ENCODE data around the gene C2orf72.
"Not testable (repeated sequence)": the region's sequence is repeated elsewhere in the genome, so short reads cannot be mapped to it uniquely, and the experiment has no call there.

C2orf72 gene

GRCh38 chr2:231037202-231037730, at the start of gene C2orf72:
C2orf72 (plus strand) TSS chr2:231037523; CDS start chr2:231037566, 43 bp downstream.
- DNase-seq (ENCODE audit: low read depth): no peak

DNA sequence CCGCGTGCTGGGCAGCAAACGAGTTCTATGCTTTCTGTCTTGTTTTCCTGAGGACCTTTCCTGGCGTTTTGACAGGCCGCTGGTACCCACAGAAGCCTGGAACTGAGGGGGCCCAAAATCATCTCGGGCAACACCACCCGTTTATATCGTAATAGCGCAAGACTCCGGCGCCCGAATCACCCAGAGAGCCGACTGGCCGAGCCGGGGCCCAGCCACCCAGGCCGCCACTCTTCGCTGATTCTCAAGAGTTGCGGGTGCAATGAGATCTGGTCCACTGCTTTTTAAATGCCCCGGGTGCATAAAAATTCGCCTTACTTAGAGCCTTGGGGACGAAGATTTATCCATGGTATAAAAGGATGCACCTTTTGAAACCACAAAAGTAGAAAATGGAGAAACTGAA, 47.6 kb upstream of the C2orf72 start:
- DNase-seq (ENCODE audit: low read depth): no peak

DNA sequence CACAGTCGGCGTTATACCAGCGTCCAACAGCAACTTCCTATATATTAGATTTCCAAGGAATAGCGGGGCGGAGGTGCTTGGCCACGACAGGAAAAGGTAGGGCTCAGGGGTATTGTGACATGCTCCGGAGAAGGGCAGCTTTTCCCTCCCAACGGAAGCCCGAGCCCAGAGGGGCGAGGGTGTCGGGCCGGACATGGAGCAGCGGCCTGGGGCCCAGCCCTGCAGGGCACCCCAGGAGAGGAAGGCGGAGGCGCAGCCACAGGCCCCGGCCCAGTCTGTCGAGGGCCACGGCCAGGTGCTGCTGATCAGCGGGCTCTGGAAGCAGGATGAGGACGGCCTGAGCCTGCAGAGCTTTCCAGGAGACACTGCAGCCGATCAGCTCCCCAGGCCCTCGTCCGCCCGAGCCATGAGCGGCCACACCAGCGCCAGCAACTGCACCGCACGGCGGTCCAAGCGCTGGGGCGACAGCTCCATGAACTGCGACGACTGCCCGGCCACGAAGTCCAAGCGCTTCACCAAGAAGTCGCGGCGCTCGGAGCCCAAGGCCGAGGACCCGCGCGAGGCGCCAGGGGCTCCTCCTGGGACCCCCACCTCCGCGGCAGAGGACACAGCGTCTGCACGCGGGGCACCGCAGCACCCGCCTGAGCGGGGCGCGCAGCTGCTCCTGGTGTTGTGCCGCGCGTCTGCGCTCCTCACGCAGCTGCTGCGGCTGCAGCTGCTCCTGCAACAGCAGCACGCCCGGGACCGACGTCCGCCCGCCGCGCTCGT, 47.0 kb upstream of the C2orf72 start:
- no peak for DNase-seq (ENCODE audit: low read depth)

GRCh38 chr2:230990899-230991150, 46.5 kb upstream of the C2orf72 start:
- DNase-seq (ENCODE audit: low read depth): no peak

DNA sequence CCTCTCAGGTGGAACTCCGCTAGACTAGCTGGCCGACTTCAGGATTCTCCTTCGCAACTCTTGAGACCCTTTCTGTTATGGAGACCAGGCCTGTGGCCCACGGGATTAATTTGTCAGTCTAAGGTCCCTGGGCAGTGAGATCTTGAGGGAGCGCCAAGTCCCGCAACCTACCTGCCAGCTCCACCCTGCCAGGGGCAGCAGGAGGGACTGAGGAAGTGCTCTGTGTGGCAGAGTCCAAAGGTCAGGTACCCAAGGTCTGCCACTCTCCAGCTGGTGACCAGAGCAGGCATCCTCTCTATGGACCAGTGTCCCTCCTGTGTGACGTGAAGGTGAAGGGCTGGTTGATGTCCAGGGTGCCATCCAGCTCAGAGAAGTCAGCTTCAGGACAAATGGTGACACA, 45.7 kb upstream of the C2orf72 start:
- DNase-seq (ENCODE audit: low read depth): no peak

GRCh38 chr2:230995821-230996220, 41.5 kb upstream of the C2orf72 start, which contains the start of gene SPATA3:
SPATA3 (plus strand) TSS chr2:230996121; CDS start chr2:230996234, 113 bp downstream.
- DNase-seq (ENCODE audit: low read depth): no peak

GRCh38 chr2:230996661-230997060, 40.7 kb upstream of the C2orf72 start:
- no peak for DNase-seq (ENCODE audit: low read depth)

DNA sequence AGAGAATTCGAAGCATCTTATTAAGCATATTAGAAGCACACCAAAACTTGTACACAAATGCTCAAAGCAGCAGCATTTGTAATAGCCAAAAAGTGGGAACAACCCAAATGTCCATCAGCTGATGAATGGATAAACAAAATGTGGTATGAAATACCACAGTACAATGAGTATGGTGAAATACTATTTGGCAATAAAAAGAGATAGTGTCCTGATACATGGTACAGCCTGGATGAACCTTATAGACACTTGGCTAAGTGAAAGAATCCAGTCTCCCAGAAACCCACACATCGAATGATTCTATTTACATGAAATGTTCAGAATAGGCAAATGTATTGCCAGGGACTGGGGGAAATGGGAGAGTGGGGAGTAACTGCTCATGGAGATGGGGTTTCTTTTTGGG, 38.4 kb upstream of the C2orf72 start:
- DNase-seq (ENCODE audit: low read depth): no peak

- no peak for DNase-seq (ENCODE audit: low read depth)
Observed at GRCh38 chr2:230999477-230999876, 37.8 kb upstream of the C2orf72 start.

DNA sequence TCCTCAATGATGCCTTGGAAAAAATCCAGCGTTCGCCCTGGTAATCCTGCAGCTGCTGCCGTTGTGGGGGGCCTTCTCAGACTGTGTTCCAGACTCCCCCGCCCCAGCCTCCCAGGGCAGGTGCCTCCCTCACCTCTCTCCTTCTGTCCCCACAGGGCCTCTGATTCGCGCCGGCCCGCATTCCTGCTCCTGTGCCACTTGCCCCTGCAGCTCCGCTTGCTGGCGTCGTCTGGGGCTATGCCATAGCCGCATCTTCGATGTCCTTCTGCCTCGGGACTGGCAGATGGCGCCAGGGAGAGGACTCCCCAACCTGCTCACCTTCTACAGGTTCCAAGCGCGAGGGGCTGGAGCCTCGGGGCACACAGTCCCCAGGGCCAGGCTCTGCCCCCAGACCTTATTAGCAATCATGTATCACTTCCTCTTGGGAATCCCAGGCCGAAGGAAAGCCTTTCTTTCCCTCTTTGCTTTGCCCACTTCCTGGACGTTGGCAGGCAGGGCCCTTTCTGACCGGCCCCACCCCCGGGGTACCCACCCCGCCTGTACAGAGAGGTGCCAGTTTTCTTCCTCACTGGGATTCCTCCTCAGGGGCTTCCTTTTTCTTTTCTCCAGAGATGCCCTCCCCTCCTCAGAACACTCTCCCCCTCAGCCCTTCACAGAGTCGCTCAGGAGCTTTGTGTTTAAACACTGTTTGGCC, 37.0 kb upstream of the C2orf72 start:
- no peak for DNase-seq (ENCODE audit: low read depth)

DNA sequence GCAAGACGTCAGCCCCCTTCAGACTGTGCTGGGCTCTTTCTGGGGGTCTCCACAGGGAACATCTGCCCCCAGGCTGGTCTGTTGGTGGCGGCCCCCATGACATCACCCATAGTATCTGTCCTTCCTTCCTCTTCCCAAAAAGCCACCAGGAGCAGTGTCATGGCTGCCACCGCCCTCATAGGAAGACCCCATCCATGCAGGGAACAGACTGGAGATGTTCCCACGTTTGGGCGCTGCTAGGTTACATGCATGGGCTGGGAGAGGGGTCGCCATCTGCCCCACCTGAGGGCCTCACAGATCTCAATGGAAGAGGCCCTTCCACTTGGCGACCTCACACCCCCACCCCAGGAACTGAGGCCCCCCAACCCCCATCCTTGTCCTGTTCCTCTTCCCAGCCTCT, 36.3 kb upstream of the C2orf72 start:
- DNase-seq (ENCODE audit: low read depth): no peak

DNA sequence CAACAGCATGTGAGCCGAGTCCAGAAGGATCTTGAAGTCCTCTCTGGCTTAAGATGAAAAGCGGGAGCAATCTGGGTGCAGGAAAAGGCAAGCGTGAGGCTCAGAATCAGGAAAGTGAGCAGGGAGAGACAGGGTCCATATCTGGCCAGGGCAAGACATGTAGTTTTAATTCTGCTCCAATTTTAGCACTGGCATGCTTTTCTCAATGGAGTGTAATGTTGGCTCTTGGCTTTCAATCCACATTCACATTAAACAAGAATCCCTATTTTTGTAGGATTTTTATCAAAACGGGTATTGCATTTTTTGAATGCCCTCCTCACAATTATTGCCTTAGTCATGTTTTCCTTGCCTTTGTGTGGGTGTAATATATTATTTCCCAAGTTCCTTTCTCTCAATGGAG, 35.4 kb upstream of the C2orf72 start:
- no peak for DNase-seq (ENCODE audit: low read depth)

DNA sequence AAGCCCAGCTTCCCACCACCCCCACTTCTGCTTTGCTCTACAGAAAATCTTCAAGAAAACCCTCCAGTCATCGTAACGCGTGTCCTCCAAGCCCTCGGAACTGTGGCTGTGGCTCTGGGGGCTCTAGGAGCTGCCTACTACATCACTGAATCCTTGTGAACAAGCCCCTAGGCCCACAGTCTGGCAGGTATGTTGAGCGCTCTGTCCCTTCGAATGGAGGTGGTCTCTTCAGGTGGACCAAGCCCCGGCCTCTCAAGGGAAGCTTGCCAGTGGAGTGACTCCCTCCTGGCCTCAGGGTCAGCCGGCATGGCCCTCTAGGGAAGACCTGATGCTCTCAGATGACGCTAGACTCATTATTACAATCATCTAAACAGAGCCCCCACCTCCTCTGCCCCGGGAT, 34.7 kb upstream of the C2orf72 start:
- DNase-seq (ENCODE audit: low read depth): no peak

DNA sequence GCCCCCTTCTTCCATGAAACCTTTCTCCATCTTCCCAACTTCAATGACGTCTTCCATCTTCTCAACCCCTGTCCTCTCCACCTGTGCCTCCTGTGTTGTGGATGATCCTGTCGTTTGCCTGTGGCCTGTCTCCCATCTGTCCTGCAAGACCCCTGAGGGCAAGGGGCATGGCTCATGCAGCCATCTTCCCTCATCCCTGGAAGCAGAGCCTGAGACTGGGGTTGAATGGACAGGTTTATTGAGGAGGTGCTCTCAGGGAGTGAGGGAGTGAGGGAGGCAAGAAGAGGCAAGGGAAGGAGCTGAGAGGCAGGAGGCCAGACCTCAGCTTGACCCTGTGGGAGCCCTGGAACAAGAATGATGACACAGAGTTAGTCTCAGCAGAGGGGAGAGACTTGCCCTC, 34.1 kb upstream of the C2orf72 start:
- no peak for DNase-seq (ENCODE audit: low read depth)

DNA sequence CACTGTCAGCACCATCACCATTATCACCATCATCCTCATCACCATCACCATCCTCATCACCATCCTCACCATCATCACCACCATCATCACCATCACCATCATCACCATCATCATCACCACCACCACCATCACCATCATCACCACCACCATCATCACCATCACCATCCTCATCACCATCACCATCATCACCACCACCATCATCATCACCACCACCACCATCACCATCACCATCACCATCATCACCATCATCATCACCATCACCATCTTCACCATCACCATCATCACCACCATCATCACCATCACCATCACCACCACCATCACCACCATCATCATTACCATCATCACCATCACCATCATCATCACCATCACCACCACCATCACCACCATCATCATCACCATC, 32.4 kb upstream of the C2orf72 start:
- DNase-seq (ENCODE audit: low read depth): not testable (repeated sequence)

GRCh38 chr2:231007286-231008098, 29.8 kb upstream of the C2orf72 start:
- no peak for DNase-seq (ENCODE audit: low read depth)

DNA sequence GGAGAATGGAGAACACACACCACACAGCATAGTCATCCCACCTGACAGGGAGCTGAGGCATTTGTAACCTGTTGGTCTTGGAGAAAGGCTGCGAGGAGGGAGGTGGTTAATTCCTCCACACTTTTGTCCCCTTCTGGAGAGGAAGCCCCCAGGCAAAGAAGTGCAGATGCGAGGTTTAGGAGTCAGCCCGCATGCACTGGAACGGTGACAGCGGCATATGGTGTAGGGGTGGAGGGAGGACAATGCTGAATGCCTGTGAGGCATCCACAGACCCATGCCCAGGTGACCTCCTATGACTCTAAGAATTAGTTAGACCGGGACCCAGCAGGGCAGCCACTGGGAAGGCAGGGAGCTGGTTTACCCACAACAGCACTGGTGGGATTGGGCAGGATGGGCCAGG, 29.2 kb upstream of the C2orf72 start:
- no peak for DNase-seq (ENCODE audit: low read depth)

GRCh38 chr2:231009236-231009919, 27.9 kb upstream of the C2orf72 start:
- no peak for DNase-seq (ENCODE audit: low read depth)

- DNase-seq (ENCODE audit: low read depth): no peak
Observed at GRCh38 chr2:231010201-231010730, 27.1 kb upstream of the C2orf72 start.

GRCh38 chr2:231011526-231011925, 25.8 kb upstream of the C2orf72 start:
- no peak for DNase-seq (ENCODE audit: low read depth)

- DNase-seq (ENCODE audit: low read depth): no peak
Observed at GRCh38 chr2:231012463-231012862, 24.9 kb upstream of the C2orf72 start.

GRCh38 chr2:231013820-231014219, 23.5 kb upstream of the C2orf72 start:
- DNase-seq (ENCODE audit: low read depth): no peak
